Ishikawa (cell line): ENCODE data around the gene NCK2.
A peak's percentile ranks its signal among the peaks of the same experiment; 100 is the strongest.

Experiments
- CEBPB ChIP-seq: IDR thresholded peaks from 2 replicates; pipeline ENCODE4 v1.6.1; 2012
- CREB1 ChIP-seq: IDR thresholded peaks from 2 replicates; pipeline ENCODE4 v1.6.1; 2012; ENCODE audit warnings: low read depth
- EGR1 ChIP-seq: IDR thresholded peaks from 2 replicates; pipeline ENCODE4 v1.6.1; 2012
- EP300 ChIP-seq: IDR thresholded peaks from 2 replicates; pipeline ENCODE4 v1.6.1; 2012; ENCODE audit warnings: borderline replicate concordance
- FOXM1 ChIP-seq: IDR thresholded peaks from 2 replicates; pipeline ENCODE4 v1.6.1; 2012; ENCODE audit warnings: low read depth, borderline replicate concordance
- MAX ChIP-seq: IDR thresholded peaks from 2 replicates; pipeline ENCODE4 v1.6.1; 2012
- NFIC ChIP-seq: IDR thresholded peaks from 2 replicates; pipeline ENCODE4 v1.6.1; 2012
- RAD21 ChIP-seq: IDR thresholded peaks from 2 replicates; pipeline ENCODE4 v1.6.1; 2012; ENCODE audit warnings: low read depth
- REST ChIP-seq: IDR thresholded peaks from 2 replicates; pipeline ENCODE4 v1.6.1; 2012; ENCODE audit warnings: low read depth, mild to moderate bottlenecking
- TAF1 ChIP-seq: IDR thresholded peaks from 2 replicates; pipeline ENCODE4 v1.6.1; 2012; ENCODE audit warnings: low read depth, mild to moderate bottlenecking
- TCF12 ChIP-seq: IDR thresholded peaks from 2 replicates; pipeline ENCODE4 v1.6.1; 2012; ENCODE audit warnings: low read depth
- TEAD4 ChIP-seq: IDR thresholded peaks from 2 replicates; pipeline ENCODE4 v1.6.1; 2012
- USF1 ChIP-seq: IDR thresholded peaks from 2 replicates; pipeline ENCODE4 v1.6.1; 2012
- YY1 ChIP-seq: IDR thresholded peaks from 2 replicates; pipeline ENCODE4 v1.6.1; 2012; ENCODE audit warnings: low read depth
- ZBTB7A ChIP-seq: IDR thresholded peaks from 2 replicates; pipeline ENCODE4 v1.6.1; 2012; ENCODE audit warnings: low read depth

The NCK2 gene

DNA sequence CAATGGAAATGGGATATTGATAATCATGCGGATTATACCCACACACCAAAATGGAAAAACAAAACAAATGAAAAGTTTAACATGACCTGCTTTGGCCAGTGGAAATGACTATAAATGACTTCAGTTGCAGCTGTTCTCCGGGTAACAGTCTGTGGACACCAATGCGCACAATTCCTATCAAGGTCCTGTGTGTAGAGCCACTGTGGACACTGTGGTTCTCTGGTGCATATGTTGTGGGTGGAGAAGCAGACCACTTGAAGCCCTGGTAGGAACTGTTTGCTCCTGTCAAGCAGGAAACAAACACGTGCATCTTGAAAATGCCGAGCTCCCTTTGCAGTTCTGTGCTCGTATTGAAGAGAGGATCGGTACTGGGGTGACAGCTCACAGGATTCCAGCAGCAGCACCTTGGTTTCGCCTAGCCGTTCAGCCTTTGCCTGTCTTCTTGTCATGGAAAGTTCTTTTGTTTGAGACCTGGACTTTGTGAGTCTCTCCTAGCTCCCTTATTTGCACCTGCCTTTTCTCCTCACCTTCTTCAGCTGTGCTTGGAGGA, 32.9 kb downstream of the NCK2 start:
- TF ChIP-seq YY1 (no peak), EGR1 (no peak; the same call in 1 of the 2 replicates), REST (no peak)

GRCh38 chr2:105778080-105778607, 33.4 kb downstream of the NCK2 start:
- TF ChIP-seq TCF12: no peak
- TF ChIP-seq TAF1: no peak

DNA sequence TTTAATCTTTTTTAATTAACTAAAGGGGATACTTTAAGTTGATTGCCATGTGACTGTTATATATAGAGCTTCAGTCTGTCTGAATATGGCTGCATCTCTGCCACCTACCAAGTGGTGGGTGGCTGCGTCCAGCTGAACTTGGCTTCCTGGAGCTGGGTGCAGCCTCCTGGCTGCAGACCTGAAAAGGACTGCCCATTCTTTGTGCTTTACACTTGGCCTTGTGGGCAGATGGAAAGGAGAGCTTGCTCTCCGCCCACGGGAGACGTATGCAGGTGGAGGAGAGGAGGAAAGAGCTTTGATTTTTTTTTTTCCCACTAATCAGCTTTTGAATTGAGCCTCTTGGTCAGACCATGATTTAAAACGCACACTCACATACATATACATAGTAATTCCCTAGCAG, 34.7 kb downstream of the NCK2 start:
- TF ChIP-seq YY1 (0 out of 2 replicates have a peak, but pooled peaks have one; percentile 15), EGR1 (peak; percentile 42), NFIC (no peak)

- TF ChIP-seq EGR1: no peak
- TF ChIP-seq CEBPB: no peak
- TF ChIP-seq REST: no peak
- TF ChIP-seq TAF1: no peak
- TF ChIP-seq ZBTB7A: no peak
- TF ChIP-seq USF1: no peak
- no peak for TF ChIP-seq FOXM1
- TF ChIP-seq CREB1: no peak
- no peak for TF ChIP-seq EP300
- TF ChIP-seq TCF12: no peak
- no peak for TF ChIP-seq NFIC
- no peak for TF ChIP-seq MAX
- no peak for TF ChIP-seq RAD21
- TF ChIP-seq YY1: no peak
- no peak for TF ChIP-seq TEAD4
Measured at GRCh38 chr2:105780606-105781005, 35.9 kb downstream of the NCK2 start.

DNA sequence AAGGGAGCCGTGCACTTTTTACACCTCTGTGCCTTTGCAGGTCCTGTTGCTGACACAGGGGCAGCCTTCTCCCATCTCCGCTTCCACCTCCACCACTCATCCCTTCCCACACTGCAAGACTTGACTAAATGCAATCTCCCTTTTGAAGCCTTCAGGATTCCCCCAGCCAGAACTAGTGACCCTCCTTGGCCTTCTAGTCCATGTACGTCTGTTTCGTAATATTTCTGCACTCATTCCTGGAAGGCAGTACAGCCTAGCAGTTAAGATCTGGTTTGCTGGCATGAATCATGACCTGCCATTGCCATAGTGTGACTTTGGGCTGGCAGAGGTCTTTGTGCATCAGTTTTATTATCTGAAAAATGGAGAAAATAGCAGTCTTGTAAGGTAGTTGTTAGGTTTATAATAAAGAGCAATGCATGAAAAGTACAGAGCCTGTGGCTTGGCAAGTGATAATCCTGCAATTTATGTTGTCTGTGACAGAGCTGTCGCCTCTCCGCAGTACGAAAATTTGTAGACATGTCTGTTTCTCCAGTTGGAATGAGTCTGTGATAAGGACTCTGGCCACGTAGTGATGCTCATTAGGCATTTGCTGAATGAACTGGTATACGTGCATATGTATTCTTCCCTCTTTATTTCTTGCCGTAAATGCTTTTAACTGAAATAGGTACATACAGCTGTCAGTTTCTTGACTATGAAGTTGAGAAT, 36.7 kb downstream of the NCK2 start:
- TF ChIP-seq CEBPB (no peak), REST (no peak), TCF12 (no peak), EP300 (no peak), EGR1 (no peak), NFIC (no peak)

DNA sequence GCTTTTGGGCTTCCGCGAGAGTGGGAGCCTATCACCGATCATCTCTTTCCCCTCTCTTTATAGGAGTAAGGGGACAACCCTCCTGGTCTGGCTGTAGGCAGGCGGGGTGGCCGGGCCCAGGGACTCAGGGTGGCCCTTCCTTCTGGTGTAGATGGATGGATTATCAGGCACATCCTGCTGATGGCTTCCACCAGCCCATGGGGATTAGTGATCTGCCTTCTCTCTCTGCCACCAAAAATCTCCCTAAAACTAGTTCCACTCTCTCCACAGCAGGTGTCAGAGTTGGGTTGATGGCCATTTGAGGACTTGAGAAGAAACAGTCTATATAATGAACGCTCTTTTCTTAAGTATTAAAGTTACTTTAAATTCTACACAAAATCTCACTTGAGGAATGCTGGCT, 37.4 kb downstream of the NCK2 start:
- TF ChIP-seq EP300 (no peak), TAF1 (no peak), EGR1 (no peak), RAD21 (no peak), REST (no peak), CREB1 (no peak), TEAD4 (no peak), CEBPB (no peak), MAX (no peak), NFIC (no peak), USF1 (no peak), ZBTB7A (no peak), TCF12 (no peak), YY1 (no peak), FOXM1 (no peak)
